ENCODE results near the gene ESPL1.

DNA sequence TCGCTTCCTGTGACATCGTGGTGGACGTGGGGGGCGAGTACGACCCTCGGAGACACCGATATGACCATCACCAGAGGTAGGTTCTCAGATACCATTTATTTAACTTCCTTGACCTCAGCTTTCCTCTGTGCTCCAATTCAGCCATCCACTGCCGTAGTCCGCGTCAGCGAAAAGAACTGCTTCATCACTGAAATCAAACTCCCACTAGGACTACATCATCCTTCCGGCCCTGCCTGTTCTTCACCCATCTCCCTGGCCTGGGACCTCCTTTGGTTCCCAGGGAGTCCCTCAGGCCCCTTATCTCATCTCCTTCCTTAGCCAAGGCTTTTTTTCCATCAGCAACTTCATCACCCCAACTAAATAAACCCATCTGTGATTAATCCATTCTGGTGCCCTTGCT lies 32.1 kb downstream of the ESPL1 start:
- TF ChIP-seq TAF1 (IDR thresholded peaks at IDR 0.05; ENCODE audit: low read depth, low read length) (no peak), POLR2AphosphoS5 (IDR thresholded peaks at IDR 0.05; ENCODE audit: low read depth, low read length) (no peak), POLR2A (IDR thresholded peaks at IDR 0.05; ENCODE audit: low read depth, low read length) (no peak), PAX5 (IDR thresholded peaks at IDR 0.05; ENCODE audit: insufficient read depth, low read length, severe bottlenecking) (no peak), SPI1 (IDR thresholded peaks at IDR 0.05; ENCODE audit: low read depth, low read length) (no peak), POU2F2 (IDR thresholded peaks at IDR 0.05; ENCODE audit: low read depth, low read length) (no peak; the same call in 1 of the 2 replicates)
